HFFc6 (cell line): Measurements from ENCODE around the gene CRYBG1. TPM values are rescaled to one million over a fixed set of nuclear protein-coding genes. Genes with fewer than 3 reads are reported as not detected.

Experiments used
- DNase-seq: peaks from one replicate; pipeline ENCODE4 v3.0.0-alpha.2; 2018
- H3K27ac Mint-ChIP-seq: 2 replicates; pipeline ENCODE4 v1.8.0; 2020; ENCODE audit warnings: mild to moderate bottlenecking, mixed read lengths
- H3K27me3 Mint-ChIP-seq: 2 replicates; pipeline ENCODE4 v1.8.0; 2021; ENCODE audit warnings: mild to moderate bottlenecking, moderate library complexity, mixed read lengths; ENCODE audit not compliant: insufficient read depth
- H3K36me3 Mint-ChIP-seq: 2 replicates; pipeline ENCODE4 v1.8.0; 2021; ENCODE audit warnings: low read depth, mixed read lengths
- H3K4me1 Mint-ChIP-seq: 2 replicates; pipeline ENCODE4 v1.8.0; 2020; ENCODE audit warnings: low read depth, mixed read lengths
- H3K4me3 Mint-ChIP-seq: 2 replicates; pipeline ENCODE4 v1.8.0; 2020; ENCODE audit warnings: mild to moderate bottlenecking, moderate library complexity, mixed read lengths
- H3K9me3 Mint-ChIP-seq: 2 replicates; pipeline ENCODE4 v1.8.0; 2020; ENCODE audit warnings: mild to moderate bottlenecking, mixed read lengths
- total RNA-seq, 6 experiments: library from RNA; stranded (reverse); fragmentation: NEBNext Ultra II Directional; extraction: Animal tissue kit (Norgen Biotek cat#: 25700); gene quantifications; 2 replicates in 1 of 6; 3 replicates in 5 of 6; pipeline ENCODE4 v1.2.3, GENCODE V29; 2021
- TF ChIP-seq, protein P1 (sequence below): fragments of 200-600 bp; sonication (generic); IDR thresholded peaks from 2 replicates; pipeline ENCODE4 v1.5.0; 2021; ENCODE audit warnings: antibody characterized with exemption, mild to moderate bottlenecking

Gene CRYBG1
- total RNA-seq, 6 experiments from 2014 or later: 8.2 to 10.9 (median 9.8) TPM

DNA sequence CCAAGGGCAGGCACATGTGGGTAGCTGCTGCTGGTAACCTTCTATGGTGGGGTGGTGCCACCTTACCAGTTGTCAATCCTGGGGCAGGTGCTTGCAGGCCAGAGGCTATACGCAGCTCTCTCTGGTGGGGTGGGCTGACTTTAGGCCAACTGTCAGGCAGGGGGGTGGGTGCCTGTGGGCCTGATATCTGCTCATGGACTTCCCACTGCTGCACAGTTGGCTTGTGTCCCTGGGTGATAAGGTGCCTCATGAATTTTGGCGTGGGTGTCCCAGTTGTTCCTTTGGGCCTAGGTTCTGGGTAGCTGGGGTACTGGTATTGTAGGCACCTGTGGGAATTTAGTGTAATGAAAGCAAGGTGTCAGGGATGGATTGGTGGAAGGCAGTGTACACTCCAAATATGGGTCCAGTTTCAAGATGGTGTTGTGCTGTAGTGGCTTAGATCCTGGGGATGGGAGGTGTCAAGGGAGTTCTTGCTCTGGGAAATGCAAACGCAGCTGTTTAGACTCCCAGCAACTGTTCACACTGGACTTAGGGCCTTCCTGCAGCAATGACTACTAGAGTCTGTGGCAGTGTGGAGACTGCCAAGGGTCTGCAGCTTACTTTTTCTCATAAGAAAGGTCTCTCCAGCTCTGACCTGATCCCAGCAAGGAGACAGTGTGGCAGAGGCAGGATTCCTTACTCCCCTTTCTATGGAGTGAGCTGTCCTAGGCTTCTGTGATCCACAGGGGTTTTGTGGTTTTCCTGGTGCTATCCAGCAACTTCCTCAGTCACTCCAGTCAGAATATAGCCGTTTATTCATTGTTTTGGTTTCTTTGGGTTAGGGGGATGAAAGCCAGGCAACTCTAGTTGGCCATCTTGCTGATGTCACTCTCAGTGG is 128.2 kb downstream of the CRYBG1 start:
- Mint-ChIP-seq H3K9me3 (no peaks in the 10 kb centered on the region), H3K4me1 (no peaks in the 10 kb centered on the region), H3K4me3 (no peak overlapping the region), H3K27me3 (peaks cover 5% of the 10 kb centered on the region), H3K36me3 (no peaks in the 10 kb centered on the region), H3K27ac (no peak overlapping the region)
- no peak for DNase-seq
- TF ChIP-seq, protein P1, sequence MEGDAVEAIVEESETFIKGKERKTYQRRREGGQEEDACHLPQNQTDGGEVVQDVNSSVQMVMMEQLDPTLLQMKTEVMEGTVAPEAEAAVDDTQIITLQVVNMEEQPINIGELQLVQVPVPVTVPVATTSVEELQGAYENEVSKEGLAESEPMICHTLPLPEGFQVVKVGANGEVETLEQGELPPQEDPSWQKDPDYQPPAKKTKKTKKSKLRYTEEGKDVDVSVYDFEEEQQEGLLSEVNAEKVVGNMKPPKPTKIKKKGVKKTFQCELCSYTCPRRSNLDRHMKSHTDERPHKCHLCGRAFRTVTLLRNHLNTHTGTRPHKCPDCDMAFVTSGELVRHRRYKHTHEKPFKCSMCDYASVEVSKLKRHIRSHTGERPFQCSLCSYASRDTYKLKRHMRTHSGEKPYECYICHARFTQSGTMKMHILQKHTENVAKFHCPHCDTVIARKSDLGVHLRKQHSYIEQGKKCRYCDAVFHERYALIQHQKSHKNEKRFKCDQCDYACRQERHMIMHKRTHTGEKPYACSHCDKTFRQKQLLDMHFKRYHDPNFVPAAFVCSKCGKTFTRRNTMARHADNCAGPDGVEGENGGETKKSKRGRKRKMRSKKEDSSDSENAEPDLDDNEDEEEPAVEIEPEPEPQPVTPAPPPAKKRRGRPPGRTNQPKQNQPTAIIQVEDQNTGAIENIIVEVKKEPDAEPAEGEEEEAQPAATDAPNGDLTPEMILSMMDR: no peak

DNA sequence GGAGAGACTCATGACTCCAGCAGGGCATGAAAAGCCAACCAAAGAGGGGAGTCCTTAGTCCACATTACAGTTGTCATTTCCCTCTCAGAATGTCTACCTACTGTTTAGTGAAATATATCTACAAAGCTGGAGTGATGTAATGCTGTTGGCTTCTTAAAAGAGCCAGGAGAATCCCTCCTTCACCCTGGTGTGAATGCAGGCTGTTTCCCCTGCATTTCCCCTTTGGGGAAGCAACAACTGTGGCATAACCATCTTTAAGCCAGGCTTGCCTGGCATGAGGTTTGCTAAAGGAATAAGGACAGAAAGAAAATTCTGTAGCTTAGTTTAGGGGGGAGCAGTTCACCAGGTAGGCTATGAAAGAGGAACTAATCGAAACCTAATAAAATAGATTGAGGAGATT is 129.5 kb downstream of the CRYBG1 start:
- Mint-ChIP-seq H3K9me3 (no peaks in the 10 kb centered on the region), H3K4me3 (no peak overlapping the region), H3K27ac (no peak overlapping the region), H3K4me1 (no peaks in the 10 kb centered on the region), H3K27me3 (peaks cover 9% of the 10 kb centered on the region), H3K36me3 (no peaks in the 10 kb centered on the region)
- no peak for DNase-seq
- TF ChIP-seq, protein P1: no peak

DNA sequence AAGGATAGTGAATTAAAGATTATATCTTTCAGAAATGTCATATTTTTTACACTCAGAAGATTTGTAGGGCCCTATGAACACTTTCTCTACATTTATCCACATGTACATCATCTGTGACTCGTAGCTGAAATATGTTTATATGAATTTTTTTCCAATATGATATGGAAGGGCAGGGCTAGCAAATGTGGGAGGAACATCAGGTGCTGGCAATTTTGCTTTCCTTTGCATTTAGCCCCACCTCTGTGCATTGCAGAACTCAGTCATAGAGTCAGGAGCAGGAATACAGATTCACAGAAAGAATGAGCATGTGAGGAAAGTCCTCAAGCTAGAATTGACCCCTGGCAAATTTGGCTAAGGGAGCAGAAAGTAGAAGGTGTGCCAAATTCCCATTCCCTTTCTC is 129.9 kb downstream of the CRYBG1 start:
- Mint-ChIP-seq H3K27me3 (peaks cover 11% of the 10 kb centered on the region), H3K27ac (no peak overlapping the region), H3K9me3 (no peaks in the 10 kb centered on the region), H3K4me1 (no peaks in the 10 kb centered on the region), H3K4me3 (no peak overlapping the region), H3K36me3 (no peaks in the 10 kb centered on the region)
- DNase-seq: no peak
- TF ChIP-seq, protein P1: no peak

DNA sequence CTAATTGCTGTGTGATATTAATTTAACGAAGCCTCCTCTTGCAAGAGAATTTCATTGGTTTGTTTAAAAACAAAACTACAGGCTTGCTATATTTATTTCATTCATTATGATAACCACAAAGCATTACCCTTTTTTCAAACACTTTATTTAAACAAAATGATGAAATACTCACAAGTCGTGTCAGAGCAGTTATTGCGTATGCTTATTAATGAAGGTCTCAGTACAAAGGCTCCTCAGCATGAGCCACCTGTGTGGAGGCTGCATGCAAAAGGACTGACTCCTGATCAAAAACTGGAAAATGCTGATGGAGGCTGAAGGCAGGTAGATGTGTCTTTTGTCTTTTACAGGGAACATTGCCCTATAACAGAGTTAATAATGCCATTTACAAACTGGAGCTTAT is 130.5 kb downstream of the CRYBG1 start:
- Mint-ChIP-seq H3K9me3 (no peaks in the 10 kb centered on the region), H3K4me1 (no peaks in the 10 kb centered on the region), H3K36me3 (no peaks in the 10 kb centered on the region), H3K27me3 (peaks cover 11% of the 10 kb centered on the region), H3K27ac (no peak overlapping the region), H3K4me3 (no peak overlapping the region)
- TF ChIP-seq, protein P1: no peak
- no peak for DNase-seq

DNA sequence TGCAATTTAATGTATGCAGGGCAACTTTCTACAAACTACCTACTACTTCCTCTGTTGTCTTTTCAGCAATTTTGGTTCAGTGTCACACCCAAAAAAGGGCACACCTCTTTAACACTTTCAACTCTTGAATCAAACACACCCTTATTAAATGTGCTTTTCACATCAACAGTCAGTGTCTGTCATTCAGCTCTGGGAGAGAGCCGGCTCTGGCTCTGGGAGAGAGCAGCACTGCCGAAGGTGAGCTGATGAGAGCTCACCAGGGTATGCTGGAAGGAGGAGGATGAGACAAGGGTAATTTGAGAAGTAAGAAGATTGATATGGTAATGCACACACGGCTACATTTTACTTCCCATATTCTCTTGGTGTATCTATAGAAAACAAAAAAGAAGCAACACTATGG is 134.5 kb downstream of the CRYBG1 start:
- no peak overlapping the region for H3K27ac Mint-ChIP-seq
- H3K4me1 Mint-ChIP-seq: no peaks in the 10 kb centered on the region
- peaks cover 20% of the 10 kb centered on the region for H3K27me3 Mint-ChIP-seq
- TF ChIP-seq, protein P1: no peak
- no peaks in the 10 kb centered on the region for H3K36me3 Mint-ChIP-seq
- H3K4me3 Mint-ChIP-seq: no peak overlapping the region
- no peak for DNase-seq
- H3K9me3 Mint-ChIP-seq: no peaks in the 10 kb centered on the region
